HEK293 (cell line): ENCODE measurements around the gene HAND1.

Source experiments
- CTCF ChIA-PET: fragments of 350-600 bp; formaldehyde crosslinking; extraction: SDS; loops from one replicate; lab custom pipeline; 2021; ENCODE audit warnings: antibody characterized with exemption; lab: Yijun Ruan, JAX
- POLR2A ChIA-PET: fragments of 300-600 bp; formaldehyde crosslinking; extraction: SDS; loops from one replicate; lab custom pipeline; 2020; ENCODE audit warnings: antibody characterized with exemption, inconsistent platforms; lab: Yijun Ruan, JAX
- H3K27ac ChIP-seq: fragments of 200-500 bp; sonication (Bioruptor generic); 2 replicates; pipeline ENCODE4 v1.5.1; 2014; ENCODE audit warnings: low read depth, low read length, control low read depth, inconsistent platforms; ENCODE audit errors: extremely low read depth
- H3K36me3 ChIP-seq, 2 experiments: fragments of 200-500 bp in 1 of 2; sonication (Bioruptor generic) in 1 of 2; 1 replicate in 1 of 2; 2 replicates in 1 of 2; pipeline ENCODE4 v1.5.1; 2014 to 2017; ENCODE audit warnings: inconsistent platforms in 2 of 2, low read length in 2 of 2; ENCODE audit not compliant: control insufficient read depth in 2 of 2, insufficient read depth in 1 of 2
- H3K4me1 ChIP-seq: fragments of 200-500 bp; sonication (Bioruptor generic); 2 replicates; pipeline ENCODE4 v1.5.1; 2014; ENCODE audit warnings: mild to moderate bottlenecking, low read length, inconsistent platforms; ENCODE audit not compliant: control insufficient read depth, insufficient read depth
- H3K4me3 ChIP-seq: 2 replicates; pipeline ENCODE4 v1.5.1; 2011; ENCODE audit warnings: low read depth, mild to moderate bottlenecking, control low read depth, low read length, moderate library complexity
- H3K9me3 ChIP-seq: fragments of 200-500 bp; sonication (Bioruptor generic); 2 replicates; pipeline ENCODE4 v1.5.1; 2014; ENCODE audit warnings: low read depth, low read length, inconsistent platforms; ENCODE audit not compliant: control insufficient read depth, insufficient read depth
- GLIS1 ChIP-seq: fragments of 450-650 bp; formaldehyde crosslinking; IDR thresholded peaks from 2 replicates; pipeline ENCODE4 v1.5.1; 2016; ENCODE audit warnings: missing biosample characterization, missing genetic modification characterization
- GLIS2 ChIP-seq: fragments of 450-650 bp; formaldehyde crosslinking; IDR thresholded peaks from 2 replicates; pipeline ENCODE4 v1.5.1; 2016; ENCODE audit warnings: missing biosample characterization, missing genetic modification characterization
- SCRT1 ChIP-seq: fragments of 450-650 bp; formaldehyde crosslinking; IDR thresholded peaks from 2 replicates; pipeline ENCODE4 v1.5.1; 2016; ENCODE audit warnings: missing biosample characterization, missing genetic modification characterization, borderline replicate concordance
- ZBTB21 ChIP-seq: fragments of 450-650 bp; formaldehyde crosslinking; IDR thresholded peaks from 2 replicates; pipeline ENCODE4 v1.5.1; 2017; ENCODE audit warnings: missing biosample characterization, missing genetic modification characterization
- ZNF112 ChIP-seq: fragments of 450-650 bp; formaldehyde crosslinking; IDR thresholded peaks from 2 replicates; pipeline ENCODE4 v1.5.0; 2017; ENCODE audit warnings: missing biosample characterization, missing genetic modification characterization
- ZNF114 ChIP-seq: fragments of 450-650 bp; formaldehyde crosslinking; IDR thresholded peaks from 2 replicates; pipeline ENCODE4 v1.5.0; 2017; ENCODE audit warnings: missing biosample characterization, missing genetic modification characterization
- ZNF157 ChIP-seq: fragments of 450-650 bp; formaldehyde crosslinking; IDR thresholded peaks from 2 replicates; pipeline ENCODE4 v1.5.1; 2016; ENCODE audit warnings: missing biosample characterization, missing genetic modification characterization
- ZNF174 ChIP-seq: fragments of 450-650 bp; formaldehyde crosslinking; IDR thresholded peaks from 2 replicates; pipeline ENCODE4 v1.5.0; 2017; ENCODE audit warnings: missing biosample characterization, mild to moderate bottlenecking, missing genetic modification characterization
- ZNF202 ChIP-seq: fragments of 450-650 bp; formaldehyde crosslinking; IDR thresholded peaks from 2 replicates; pipeline ENCODE4 v1.5.1; 2016; ENCODE audit warnings: missing biosample characterization, missing genetic modification characterization, borderline replicate concordance
- ZNF211 ChIP-seq: fragments of 450-650 bp; formaldehyde crosslinking; IDR thresholded peaks from 2 replicates; pipeline ENCODE4 v1.5.1; 2016; ENCODE audit warnings: low read depth, missing biosample characterization, missing genetic modification characterization
- ZNF214 ChIP-seq: fragments of 450-650 bp; formaldehyde crosslinking; IDR thresholded peaks from 2 replicates; pipeline ENCODE4 v1.5.1; 2017; ENCODE audit warnings: missing biosample characterization, mild to moderate bottlenecking, missing genetic modification characterization, borderline replicate concordance
- ZNF248 ChIP-seq: fragments of 450-650 bp; formaldehyde crosslinking; IDR thresholded peaks from 2 replicates; pipeline ENCODE4 v1.5.1; 2017; ENCODE audit warnings: missing biosample characterization, missing genetic modification characterization
- ZNF266 ChIP-seq: fragments of 450-650 bp; formaldehyde crosslinking; IDR thresholded peaks from 2 replicates; pipeline ENCODE4 v1.5.1; 2016; ENCODE audit warnings: missing biosample characterization, missing genetic modification characterization, low read depth
- ZNF341 ChIP-seq: fragments of 450-650 bp; formaldehyde crosslinking; IDR thresholded peaks from 2 replicates; pipeline ENCODE4; 2016; ENCODE audit warnings: low read depth, missing biosample characterization, missing genetic modification characterization
- ZNF37A ChIP-seq: fragments of 450-650 bp; IDR thresholded peaks from 2 replicates; pipeline ENCODE4 v1.5.1; 2018; ENCODE audit warnings: missing biosample characterization, missing genetic modification characterization
- ZNF423 ChIP-seq: fragments of 450-650 bp; formaldehyde crosslinking; IDR thresholded peaks from 2 replicates; pipeline ENCODE4 v1.5.1; 2016; ENCODE audit warnings: missing biosample characterization, missing genetic modification characterization
- ZNF501 ChIP-seq: fragments of 450-650 bp; formaldehyde crosslinking; IDR thresholded peaks from 2 replicates; pipeline ENCODE4 v1.5.1; 2016; ENCODE audit warnings: missing biosample characterization, missing genetic modification characterization
- ZNF621 ChIP-seq: fragments of 450-650 bp; formaldehyde crosslinking; IDR thresholded peaks from 2 replicates; pipeline ENCODE4 v1.5.1; 2017; ENCODE audit warnings: missing biosample characterization, missing genetic modification characterization
- ZNF658 ChIP-seq: fragments of 450-650 bp; formaldehyde crosslinking; IDR thresholded peaks from 2 replicates; pipeline ENCODE4; 2016; ENCODE audit warnings: missing biosample characterization, missing genetic modification characterization
- TF ChIP-seq, protein P1 (sequence below): fragments of 450-650 bp; formaldehyde crosslinking; IDR thresholded peaks from 2 replicates; pipeline ENCODE4 v1.5.1; 2016; ENCODE audit warnings: missing biosample characterization, missing genetic modification characterization
- TF ChIP-seq, protein P2 (sequence below): fragments of 450-650 bp; formaldehyde crosslinking; IDR thresholded peaks from 2 replicates; pipeline ENCODE4 v1.5.1; 2017; ENCODE audit warnings: missing biosample characterization, missing genetic modification characterization
- TF ChIP-seq, protein P3 (sequence below): fragments of 450-650 bp; formaldehyde crosslinking; IDR thresholded peaks from 2 replicates; pipeline ENCODE4 v1.5.1; 2016; ENCODE audit warnings: missing biosample characterization, missing genetic modification characterization
- TF ChIP-seq, protein P4 (sequence below): fragments of 450-650 bp; formaldehyde crosslinking; IDR thresholded peaks from 2 replicates; pipeline ENCODE4 v1.5.0; 2017; ENCODE audit warnings: missing biosample characterization, missing genetic modification characterization, borderline replicate concordance

Gene HAND1

DNA sequence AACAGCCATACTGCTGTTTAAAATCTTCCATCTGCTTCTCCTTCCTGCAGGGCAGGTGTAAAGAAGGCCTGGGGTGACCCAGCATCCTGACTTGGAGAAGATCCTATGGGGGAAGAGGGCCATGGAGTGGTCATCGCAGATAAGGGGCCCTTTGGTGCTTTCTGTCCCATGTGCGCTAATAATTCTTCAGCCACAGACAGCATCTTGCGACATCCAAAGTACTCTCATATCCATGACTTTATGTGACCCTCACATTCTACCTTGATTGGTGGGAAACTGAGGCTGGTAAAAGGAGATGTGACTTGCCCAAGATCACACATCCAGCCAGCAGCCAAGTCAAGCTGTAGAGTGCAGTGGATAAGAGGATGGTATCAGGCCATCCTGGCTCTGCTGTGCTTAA, 44.3 kb upstream of the HAND1 start:
- H3K9me3 ChIP-seq: no peaks in the 10 kb centered on the region
- POLR2A ChIA-PET: no interaction called here
- no peaks in the 10 kb centered on the region for H3K36me3 ChIP-seq
- CTCF ChIA-PET: interaction anchor here (1.3 to 2.7 kb wide), 2 partner anchors 16 to 87 kb away, joined by 7 to 14 read pairs; no protein-coding TSS in a partner anchor
- TF ChIP-seq ZBTB21 (tag by site-specific recombination) (no peak), ZNF248 (no peak), ZNF114 (tag by site-specific recombination) (no peak), ZNF211 (no peak), GLIS1 (no peak), ZNF423 (tag by site-specific recombination) (no peak), ZNF501 (tag by site-specific recombination) (no peak), ZNF202 (tag by site-specific recombination) (no peak), GLIS2 (tag by site-specific recombination) (no peak), ZNF157 (tag by site-specific recombination) (no peak), ZNF174 (tag by site-specific recombination) (no peak), ZNF112 (tag by site-specific recombination) (no peak), ZNF214 (no peak)
- TF ChIP-seq, protein P1, sequence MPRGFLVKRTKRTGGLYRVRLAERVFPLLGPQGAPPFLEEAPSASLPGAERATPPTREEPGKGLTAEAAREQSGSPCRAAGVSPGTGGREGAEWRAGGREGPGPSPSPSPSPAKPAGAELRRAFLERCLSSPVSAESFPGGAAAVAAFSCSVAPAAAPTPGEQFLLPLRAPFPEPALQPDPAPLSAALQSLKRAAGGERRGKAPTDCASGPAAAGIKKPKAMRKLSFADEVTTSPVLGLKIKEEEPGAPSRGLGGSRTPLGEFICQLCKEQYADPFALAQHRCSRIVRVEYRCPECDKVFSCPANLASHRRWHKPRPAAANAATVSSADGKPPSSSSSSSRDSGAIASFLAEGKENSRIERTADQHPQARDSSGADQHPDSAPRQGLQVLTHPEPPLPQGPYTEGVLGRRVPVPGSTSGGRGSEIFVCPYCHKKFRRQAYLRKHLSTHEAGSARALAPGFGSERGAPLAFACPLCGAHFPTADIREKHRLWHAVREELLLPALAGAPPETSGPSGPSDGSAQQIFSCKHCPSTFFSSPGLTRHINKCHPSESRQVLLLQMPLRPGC (tag by site-specific recombination): no peak
- TF ChIP-seq, protein P2, sequence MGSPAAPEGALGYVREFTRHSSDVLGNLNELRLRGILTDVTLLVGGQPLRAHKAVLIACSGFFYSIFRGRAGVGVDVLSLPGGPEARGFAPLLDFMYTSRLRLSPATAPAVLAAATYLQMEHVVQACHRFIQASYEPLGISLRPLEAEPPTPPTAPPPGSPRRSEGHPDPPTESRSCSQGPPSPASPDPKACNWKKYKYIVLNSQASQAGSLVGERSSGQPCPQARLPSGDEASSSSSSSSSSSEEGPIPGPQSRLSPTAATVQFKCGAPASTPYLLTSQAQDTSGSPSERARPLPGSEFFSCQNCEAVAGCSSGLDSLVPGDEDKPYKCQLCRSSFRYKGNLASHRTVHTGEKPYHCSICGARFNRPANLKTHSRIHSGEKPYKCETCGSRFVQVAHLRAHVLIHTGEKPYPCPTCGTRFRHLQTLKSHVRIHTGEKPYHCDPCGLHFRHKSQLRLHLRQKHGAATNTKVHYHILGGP (tag by site-specific recombination): no peak
- TF ChIP-seq, protein P3, sequence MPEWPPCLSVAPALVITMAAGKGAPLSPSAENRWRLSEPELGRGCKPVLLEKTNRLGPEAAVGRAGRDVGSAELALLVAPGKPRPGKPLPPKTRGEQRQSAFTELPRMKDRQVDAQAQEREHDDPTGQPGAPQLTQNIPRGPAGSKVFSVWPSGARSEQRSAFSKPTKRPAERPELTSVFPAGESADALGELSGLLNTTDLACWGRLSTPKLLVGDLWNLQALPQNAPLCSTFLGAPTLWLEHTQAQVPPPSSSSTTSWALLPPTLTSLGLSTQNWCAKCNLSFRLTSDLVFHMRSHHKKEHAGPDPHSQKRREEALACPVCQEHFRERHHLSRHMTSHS (tag by site-specific recombination): no peak
- H3K27ac ChIP-seq: no peak overlapping the region
- no peak overlapping the region for H3K4me3 ChIP-seq
- peaks cover 4% of the 10 kb centered on the region; the same call in 1 of the 2 replicates for H3K4me1 ChIP-seq

DNA sequence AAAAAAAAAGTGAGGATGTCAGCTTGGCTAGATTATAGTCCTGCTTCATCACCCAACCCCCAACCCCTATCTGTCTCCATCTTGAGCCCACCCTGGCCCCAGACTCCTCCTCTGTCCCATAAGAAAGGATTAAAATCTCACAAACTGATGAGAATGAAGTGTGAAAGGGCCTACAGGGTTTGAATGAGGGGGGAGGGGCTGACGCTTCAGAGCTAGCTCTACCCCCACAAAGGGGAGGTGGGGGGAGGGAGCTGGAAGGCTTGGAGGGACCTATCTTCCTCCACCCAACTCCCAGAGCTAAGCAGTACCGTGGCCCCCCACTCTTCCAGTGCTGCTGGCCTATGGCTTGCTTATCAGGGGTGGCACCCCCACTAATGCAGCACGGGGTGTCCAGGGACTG, 43.7 kb upstream of the HAND1 start:
- POLR2A ChIA-PET: no interaction called here
- Histone ChIP-seq H3K36me3 (no peaks in the 10 kb centered on the region), H3K27ac (no peak overlapping the region), H3K9me3 (no peaks in the 10 kb centered on the region), H3K4me3 (no peak overlapping the region), H3K4me1 (peaks cover 4% of the 10 kb centered on the region; the same call in 1 of the 2 replicates)
- CTCF ChIA-PET: interaction anchor here (0.7 to 3.6 kb wide), 21 partner anchors 9 to 1097 kb away, joined by 3 to 29 read pairs (median 8); no protein-coding TSS in a partner anchor
- TF ChIP-seq ZNF658 (tag by site-specific recombination): no peak
- no peak for TF ChIP-seq ZNF621 (tag by site-specific recombination)
- TF ChIP-seq ZNF341 (tag by site-specific recombination): no peak
- no peak for TF ChIP-seq ZNF266 (tag by site-specific recombination)
- no peak for TF ChIP-seq SCRT1 (tag by site-specific recombination)
- no peak for TF ChIP-seq ZNF37A
- TF ChIP-seq, protein P4, sequence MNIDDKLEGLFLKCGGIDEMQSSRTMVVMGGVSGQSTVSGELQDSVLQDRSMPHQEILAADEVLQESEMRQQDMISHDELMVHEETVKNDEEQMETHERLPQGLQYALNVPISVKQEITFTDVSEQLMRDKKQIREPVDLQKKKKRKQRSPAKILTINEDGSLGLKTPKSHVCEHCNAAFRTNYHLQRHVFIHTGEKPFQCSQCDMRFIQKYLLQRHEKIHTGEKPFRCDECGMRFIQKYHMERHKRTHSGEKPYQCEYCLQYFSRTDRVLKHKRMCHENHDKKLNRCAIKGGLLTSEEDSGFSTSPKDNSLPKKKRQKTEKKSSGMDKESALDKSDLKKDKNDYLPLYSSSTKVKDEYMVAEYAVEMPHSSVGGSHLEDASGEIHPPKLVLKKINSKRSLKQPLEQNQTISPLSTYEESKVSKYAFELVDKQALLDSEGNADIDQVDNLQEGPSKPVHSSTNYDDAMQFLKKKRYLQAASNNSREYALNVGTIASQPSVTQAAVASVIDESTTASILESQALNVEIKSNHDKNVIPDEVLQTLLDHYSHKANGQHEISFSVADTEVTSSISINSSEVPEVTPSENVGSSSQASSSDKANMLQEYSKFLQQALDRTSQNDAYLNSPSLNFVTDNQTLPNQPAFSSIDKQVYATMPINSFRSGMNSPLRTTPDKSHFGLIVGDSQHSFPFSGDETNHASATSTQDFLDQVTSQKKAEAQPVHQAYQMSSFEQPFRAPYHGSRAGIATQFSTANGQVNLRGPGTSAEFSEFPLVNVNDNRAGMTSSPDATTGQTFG: no peak
